Kidney (tissue), 14 donors: ENCODE measurements around the gene EIF2A. TPM values are rescaled to one million over a fixed set of nuclear protein-coding genes. Genes with fewer than 3 reads are reported as not detected.

Source experiments
- DNase-seq, 5 donors: peaks; one replicate each; pipeline ENCODE4 v3.0.0-alpha.2; 2013 to 2020
- FAIRE-seq: peaks from 2 replicates; lab custom pipeline; 2012; peaks lifted over from hg19 to GRCh38; lab: Jason Lieb, UNC
- H3K27ac ChIP-seq, 2 donors: one replicate each; pipeline ENCODE4 v1.7.0; 2013; ENCODE audit warnings: low read depth in 2 of 2, low read length in 2 of 2, inconsistent platforms in 1 of 2
- H3K27me3 ChIP-seq: one replicate; pipeline ENCODE4 v1.7.1; 2013; ENCODE audit warnings: low read length, inconsistent platforms; ENCODE audit not compliant: control insufficient read depth, insufficient read depth
- H3K36me3 ChIP-seq, 3 donors: one replicate each; pipeline versions ENCODE4 v1.7.0 to v1.7.1; 2013; ENCODE audit warnings: low read length in 3 of 3, control low read depth in 1 of 3, inconsistent platforms in 1 of 3; ENCODE audit not compliant: insufficient read depth in 3 of 3, control insufficient read depth in 2 of 3
- H3K4me1 ChIP-seq, 3 donors: one replicate each; pipeline versions ENCODE4 v1.7.0 to v1.7.1; 2013; ENCODE audit warnings: low read length in 3 of 3, inconsistent platforms in 1 of 3, low read depth in 1 of 3; ENCODE audit not compliant: control insufficient read depth in 2 of 3, insufficient read depth in 2 of 3
- H3K4me3 ChIP-seq, 3 donors: one replicate each; pipeline versions ENCODE4 v1.7.0 to v1.8.1; 2013; ENCODE audit warnings: low read length in 3 of 3, control low read depth in 1 of 3, inconsistent platforms in 1 of 3
- H3K9ac ChIP-seq, 3 donors: one replicate each; pipeline versions ENCODE4 v1.7.0 to v1.7.1; 2013; ENCODE audit warnings: low read length in 3 of 3, control low read depth in 1 of 3, inconsistent platforms in 1 of 3
- H3K9me3 ChIP-seq, 3 donors: one replicate each; pipeline versions ENCODE4 v1.7.0 to v1.7.1; 2013; ENCODE audit warnings: low read length in 3 of 3, control low read depth in 1 of 3, inconsistent platforms in 1 of 3; ENCODE audit not compliant: control insufficient read depth in 2 of 3, insufficient read depth in 1 of 3
- CTCF ChIP-seq: IDR thresholded peaks from 3 replicates; pipeline ENCODE4 v1.5.1; 2012; ENCODE audit warnings: mild to moderate bottlenecking, moderate library complexity, borderline replicate concordance; ENCODE audit not compliant: insufficient read depth; ENCODE audit errors: extremely low read depth
- intact Hi-C: fragments of 100-400 bp; cut with DNase I; formaldehyde crosslinking; loops from one replicate; pipeline ENCODE4 v1.11.1; 2022
- polyA plus RNA-seq: library from polyadenylated mRNA; stranded (reverse); fragments of 350-450 nt; fragmentation: Illumina TruSeq; extraction: RNeasy Lipid Tissue Mini Kit (QIAGEN cat#74804); gene quantifications from one replicate; pipeline ENCODE4 v1.2.3, GENCODE V29; 2014; ENCODE audit warnings: low read depth, low replicate concordance; ENCODE audit not compliant: insufficient read depth
- total RNA-seq: library from RNA; stranded (reverse); fragmentation: NEBNext Ultra II Directional; extraction: Animal tissue kit (Norgen Biotek cat#: 25700); gene quantifications from one replicate; pipeline ENCODE4 v1.2.1, GENCODE V29; 2021
- donor health status: control.
- donor health status: control.
- donor health status: control.
- donor health status: control.
- donor health status: control.
- donor health status: DM: yes; HTN: yes; CAD: no.
- donor health status: Normal renal cell carcinoma (clear cell type).

Gene EIF2A
- total and polyA plus RNA-seq, 2 donors from 2014 or later, result 48.2 to 70.5 TPM

GRCh38 chr3:150626148-150626930, 79.8 kb downstream of the EIF2A start:
- no peaks in the 10 kb centered on the region for H3K9me3 ChIP-seq
- no peak overlapping the region for H3K27ac ChIP-seq
- no peak overlapping the region for H3K4me3 ChIP-seq
- FAIRE-seq (no peak), DNase-seq (no peak)
- no peak for TF ChIP-seq CTCF
- no peaks in the 10 kb centered on the region for H3K27me3 ChIP-seq
- peaks cover 2 to 12% (median 3%) of the 10 kb centered on the region in 3 donors for H3K36me3 ChIP-seq
- H3K9ac ChIP-seq, result no peak overlapping the region
- intact Hi-C loops, result no loop called here
- H3K4me1 ChIP-seq, result no peaks in the 10 kb centered on the region

- intact Hi-C loops, result no loop called here
- DNase-seq (peak in 1 of 5 donors; percentile 10), FAIRE-seq (no peak)
- Histone ChIP-seq H3K27ac (no peak overlapping the region), H3K4me3 (no peak overlapping the region), H3K9me3 (no peaks in the 10 kb centered on the region), H3K27me3 (no peaks in the 10 kb centered on the region), H3K4me1 (no peaks in the 10 kb centered on the region), H3K9ac (no peak overlapping the region), H3K36me3 (peaks cover 2 to 16% (median 3%) of the 10 kb centered on the region in 3 donors)
- no peak for TF ChIP-seq CTCF
Measured at GRCh38 chr3:150627557-150627956, 81.0 kb downstream of the EIF2A start.

GRCh38 chr3:150631515-150632221, 85.1 kb downstream of the EIF2A start:
- intact Hi-C loops, result no loop called here
- H3K4me3 ChIP-seq, result no peak overlapping the region
- H3K4me1 ChIP-seq, result peaks cover 0 to 2% (median 0%) of the 10 kb centered on the region in 3 donors
- peaks cover 0 to 8% (median 2%) of the 10 kb centered on the region in 3 donors for H3K36me3 ChIP-seq
- H3K27ac ChIP-seq, result no peak overlapping the region
- no peaks in the 10 kb centered on the region for H3K9me3 ChIP-seq
- no peaks in the 10 kb centered on the region for H3K27me3 ChIP-seq
- TF ChIP-seq CTCF, result no peak
- H3K9ac ChIP-seq, result no peak overlapping the region
- DNase-seq, result no peak
- no peak for FAIRE-seq
